ENCODE measurements around the gene PARM1. TPM values are rescaled to one million over a fixed set of nuclear protein-coding genes. Genes with fewer than 3 reads are reported as not detected.

PARM1 gene
- total and polyA plus RNA-seq, 9 of the 15 experiments (the other 6 are each of a cell fraction or from before 2014, with no cell fraction given), result 0.07 TPM; not detected in 8

DNA sequence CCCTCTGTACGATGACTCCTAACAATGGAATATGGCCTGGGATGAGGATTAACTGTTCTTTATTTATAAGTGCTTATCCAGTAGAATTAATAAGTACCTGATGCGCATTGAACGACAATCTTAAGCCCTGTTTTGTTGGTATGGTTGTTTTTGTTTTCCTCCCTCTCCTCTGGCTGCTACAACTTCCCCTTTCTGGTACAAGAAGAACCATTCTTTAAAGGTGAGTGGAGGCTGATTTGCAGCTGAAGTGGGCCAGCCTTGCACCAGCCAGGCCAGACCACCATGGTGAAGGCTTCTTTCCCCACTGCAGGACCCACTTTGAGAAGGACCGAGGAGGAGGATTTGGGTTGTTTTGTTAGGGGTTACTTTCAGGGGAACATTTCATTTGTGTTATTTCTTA, 113.3 kb downstream of the PARM1 start:
- BruUV-seq (replicated peaks), result no TSS peak
- no peaks in the 10 kb centered on the region for H4K20me1 ChIP-seq (replicated peaks; ENCODE audit: control insufficient read depth, insufficient read depth, low read length)
- no peak overlapping the region for H2AFZ ChIP-seq (ENCODE audit: low read depth, low read length)
- H3K4me1 ChIP-seq (replicated peaks in 1 of 2; ENCODE audit: control insufficient read depth in 2 of 2, insufficient read depth in 2 of 2, low read length in 2 of 2), result no peaks in the 10 kb centered on the region
- no peaks in the 10 kb centered on the region for H3K36me3 ChIP-seq (ENCODE audit: control insufficient read depth, insufficient read depth, low read length)
- no peak overlapping the region for H3K4me2 ChIP-seq (ENCODE audit: insufficient read depth, low read length)
- no peak overlapping the region for H3K27ac ChIP-seq (ENCODE audit: extremely low read depth, low read depth, low read length)
- 3% methylated on average over 4 of the region's 4 CpGs for WGBS (ENCODE audit: insufficient coverage, low coverage, missing lambda C conversion rate)
- H3K4me3 ChIP-seq, result no peak overlapping the region
- TF ChIP-seq XRCC4 (IDR thresholded peaks at IDR 0.05; ENCODE audit: extremely low read depth, insufficient read depth, insufficient read length), result no peak
- TF ChIP-seq HIVEP1 (CRISPR knock-in tag; IDR thresholded peaks at IDR 0.05), result no peak
- ATAC-seq, result no peak
- ChIA-PET POLR2A (no interaction called here), CTCF (ENCODE audit: low intra/inter-chr PET ratio) (interaction anchor here (0.7 kb wide), 1 partner anchor 169 kb away, joined by 3 read pairs; no protein-coding TSS in a partner anchor)
- H3K9me3 ChIP-seq (replicated peaks; ENCODE audit: control insufficient read depth, insufficient read depth, low read depth, low read length), result no peaks in the 10 kb centered on the region
- no peak overlapping the region for H3K9ac ChIP-seq (ENCODE audit: insufficient read depth in 1 of 2, low read depth in 2 of 2, low read length in 2 of 2)
- DNase-seq (ENCODE audit: extremely low read depth in 1 of 4, low spot score in 3 of 4), result no peak
- no peaks in the 10 kb centered on the region for H3K79me2 ChIP-seq (ENCODE audit: control insufficient read depth, insufficient read depth, low read length)
- H3K9me1 ChIP-seq (ENCODE audit: control insufficient read depth, insufficient read depth, low read length), result no peaks in the 10 kb centered on the region
- H3K27me3 ChIP-seq (ENCODE audit: control insufficient read depth in 2 of 2, insufficient read depth in 2 of 2, low read length in 2 of 2), result no peaks in the 10 kb centered on the region; a peak in 2 of 5 replicates
- intact Hi-C loops (cut with micrococcal nuclease) (no loop called here), in situ Hi-C loops (cut with MboI) (no loop called here)
- FAIRE-seq, result no peak

DNA sequence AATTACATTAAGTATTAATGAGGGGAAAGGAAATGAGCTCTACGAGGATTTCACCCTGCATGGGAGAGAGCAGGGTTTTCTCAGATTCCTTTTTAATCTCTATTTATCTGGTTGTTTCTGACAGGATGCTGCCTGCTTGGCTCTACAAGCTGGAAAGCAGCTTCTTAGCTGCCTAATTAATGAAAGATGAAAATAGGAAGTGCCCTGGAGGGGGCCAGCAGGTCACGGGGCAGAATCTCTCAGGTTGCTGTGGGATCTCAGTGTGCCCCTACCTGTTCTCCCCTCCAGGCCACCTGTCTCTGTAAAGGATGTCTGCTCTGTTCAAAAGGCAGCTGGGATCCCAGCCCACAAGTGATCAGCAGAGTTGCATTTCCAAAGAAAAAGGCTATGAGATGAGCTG, 113.7 kb downstream of the PARM1 start:
- Histone ChIP-seq H3K4me2 (ENCODE audit: insufficient read depth, low read length) (no peak overlapping the region), H3K27me3 (ENCODE audit: control insufficient read depth in 2 of 2, insufficient read depth in 2 of 2, low read length in 2 of 2) (no peaks in the 10 kb centered on the region; a peak in 2 of 5 replicates), H3K9me3 (replicated peaks; ENCODE audit: control insufficient read depth, insufficient read depth, low read depth, low read length) (no peaks in the 10 kb centered on the region), H3K4me1 (replicated peaks in 1 of 2; ENCODE audit: control insufficient read depth in 2 of 2, insufficient read depth in 2 of 2, low read length in 2 of 2) (no peaks in the 10 kb centered on the region), H2AFZ (ENCODE audit: low read depth, low read length) (no peak overlapping the region), H3K36me3 (ENCODE audit: control insufficient read depth, insufficient read depth, low read length) (no peaks in the 10 kb centered on the region), H3K27ac (ENCODE audit: extremely low read depth, low read depth, low read length) (no peak overlapping the region), H3K9ac (ENCODE audit: insufficient read depth in 1 of 2, low read depth in 2 of 2, low read length in 2 of 2) (no peak overlapping the region), H4K20me1 (replicated peaks; ENCODE audit: control insufficient read depth, insufficient read depth, low read length) (no peaks in the 10 kb centered on the region), H3K79me2 (ENCODE audit: control insufficient read depth, insufficient read depth, low read length) (no peaks in the 10 kb centered on the region), H3K9me1 (ENCODE audit: control insufficient read depth, insufficient read depth, low read length) (no peaks in the 10 kb centered on the region), H3K4me3 (no peak overlapping the region)
- in situ Hi-C loops (cut with MboI) (no loop called here), intact Hi-C loops (cut with micrococcal nuclease) (no loop called here)
- TF ChIP-seq RHOXF2B (CRISPR knock-in tag; conservative IDR thresholded peaks at IDR 0.05) (no peak), XRCC3 (IDR thresholded peaks at IDR 0.05) (no peak), ZBED1 (IDR thresholded peaks at IDR 0.05) (no peak), NCOA2 (IDR thresholded peaks at IDR 0.05; ENCODE audit: partially characterized antibody in 2 of 2) (no peak), ZNF717 (CRISPR knock-in tag; IDR thresholded peaks at IDR 0.05) (no peak), MEIS2 (IDR thresholded peaks at IDR 0.05; ENCODE audit: partially characterized antibody) (no peak), ZKSCAN1 (IDR thresholded peaks at IDR 0.05; ENCODE audit: low read depth, low read length) (no peak), TBL1XR1 (IDR thresholded peaks at IDR 0.05; ENCODE audit: low read length in 2 of 2) (no peak), MTA3 (IDR thresholded peaks at IDR 0.05; ENCODE audit: borderline replicate concordance) (no peak)
- TF ChIP-seq, protein P1, sequence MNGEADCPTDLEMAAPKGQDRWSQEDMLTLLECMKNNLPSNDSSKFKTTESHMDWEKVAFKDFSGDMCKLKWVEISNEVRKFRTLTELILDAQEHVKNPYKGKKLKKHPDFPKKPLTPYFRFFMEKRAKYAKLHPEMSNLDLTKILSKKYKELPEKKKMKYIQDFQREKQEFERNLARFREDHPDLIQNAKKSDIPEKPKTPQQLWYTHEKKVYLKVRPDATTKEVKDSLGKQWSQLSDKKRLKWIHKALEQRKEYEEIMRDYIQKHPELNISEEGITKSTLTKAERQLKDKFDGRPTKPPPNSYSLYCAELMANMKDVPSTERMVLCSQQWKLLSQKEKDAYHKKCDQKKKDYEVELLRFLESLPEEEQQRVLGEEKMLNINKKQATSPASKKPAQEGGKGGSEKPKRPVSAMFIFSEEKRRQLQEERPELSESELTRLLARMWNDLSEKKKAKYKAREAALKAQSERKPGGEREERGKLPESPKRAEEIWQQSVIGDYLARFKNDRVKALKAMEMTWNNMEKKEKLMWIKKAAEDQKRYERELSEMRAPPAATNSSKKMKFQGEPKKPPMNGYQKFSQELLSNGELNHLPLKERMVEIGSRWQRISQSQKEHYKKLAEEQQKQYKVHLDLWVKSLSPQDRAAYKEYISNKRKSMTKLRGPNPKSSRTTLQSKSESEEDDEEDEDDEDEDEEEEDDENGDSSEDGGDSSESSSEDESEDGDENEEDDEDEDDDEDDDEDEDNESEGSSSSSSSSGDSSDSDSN (IDR thresholded peaks at IDR 0.05; ENCODE audit: borderline replicate concordance in 1 of 2, low read depth in 2 of 2, low read length in 2 of 2), result no peak
- TF ChIP-seq, protein P2, sequence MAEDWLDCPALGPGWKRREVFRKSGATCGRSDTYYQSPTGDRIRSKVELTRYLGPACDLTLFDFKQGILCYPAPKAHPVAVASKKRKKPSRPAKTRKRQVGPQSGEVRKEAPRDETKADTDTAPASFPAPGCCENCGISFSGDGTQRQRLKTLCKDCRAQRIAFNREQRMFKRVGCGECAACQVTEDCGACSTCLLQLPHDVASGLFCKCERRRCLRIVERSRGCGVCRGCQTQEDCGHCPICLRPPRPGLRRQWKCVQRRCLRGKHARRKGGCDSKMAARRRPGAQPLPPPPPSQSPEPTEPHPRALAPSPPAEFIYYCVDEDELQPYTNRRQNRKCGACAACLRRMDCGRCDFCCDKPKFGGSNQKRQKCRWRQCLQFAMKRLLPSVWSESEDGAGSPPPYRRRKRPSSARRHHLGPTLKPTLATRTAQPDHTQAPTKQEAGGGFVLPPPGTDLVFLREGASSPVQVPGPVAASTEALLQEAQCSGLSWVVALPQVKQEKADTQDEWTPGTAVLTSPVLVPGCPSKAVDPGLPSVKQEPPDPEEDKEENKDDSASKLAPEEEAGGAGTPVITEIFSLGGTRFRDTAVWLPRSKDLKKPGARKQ (CRISPR knock-in tag; IDR thresholded peaks at IDR 0.05), result no peak
- BruUV-seq (replicated peaks), result no TSS peak
- DNase-seq (ENCODE audit: extremely low read depth in 1 of 4, low spot score in 3 of 4) (no peak), FAIRE-seq (no peak), ATAC-seq (no peak)
- ChIA-PET POLR2A (interaction anchor here (0.6 kb wide), 1 partner anchor 1680 kb away, joined by 3 read pairs; no protein-coding TSS in a partner anchor), CTCF (ENCODE audit: low intra/inter-chr PET ratio) (no interaction called here)
- 0% methylated on average over 2 of the region's 2 CpGs for WGBS (ENCODE audit: insufficient coverage, low coverage, missing lambda C conversion rate)
